ENCODE measurements around the gene HEATR5A. TPM values are rescaled to one million over a fixed set of nuclear protein-coding genes. Genes with fewer than 3 reads are reported as not detected.
"Not testable (repeated sequence)": the region's sequence is repeated elsewhere in the genome, so short reads cannot be mapped to it uniquely, and the experiment has no call there.

The HEATR5A gene
- total RNA-seq, 4 donors from 2014 or later: 22.9 to 32.0 (median 25.8) TPM

GRCh38 chr14:31320216-31320615 is 100.1 kb downstream of the HEATR5A start:
- H3K4me1 ChIP-seq: no peaks in the 10 kb centered on the region
- WGBS, 2 donors: 79 to 91% methylated on average over 6 of the region's 6 CpGs
- H3K27ac ChIP-seq: no peak overlapping the region
- TF ChIP-seq CTCF (IDR thresholded peaks at IDR 0.05): no peak
- no peak for TF ChIP-seq EP300 (IDR thresholded peaks at IDR 0.05)
- TF ChIP-seq POLR2A (IDR thresholded peaks at IDR 0.05): no peak
- no peaks in the 10 kb centered on the region for H3K27me3 ChIP-seq
- H3K9me3 ChIP-seq: no peaks in the 10 kb centered on the region
- DNase-seq (ENCODE audit: low spot score in 2 of 2): no peak
- H3K4me3 ChIP-seq: no peak overlapping the region
- H3K36me3 ChIP-seq: peaks cover 0 to 73% (median 3%) of the 10 kb centered on the region in 3 donors

GRCh38 chr14:31319701-31320100 is 100.6 kb downstream of the HEATR5A start:
- Histone ChIP-seq H3K36me3 (peaks cover 0 to 78% (median 3%) of the 10 kb centered on the region in 3 donors), H3K4me1 (no peaks in the 10 kb centered on the region), H3K27me3 (no peaks in the 10 kb centered on the region), H3K27ac (no peak overlapping the region), H3K4me3 (no peak overlapping the region), H3K9me3 (no peaks in the 10 kb centered on the region)
- DNase-seq (ENCODE audit: low spot score in 2 of 2): no peak
- 95 to 96% methylated on average over 5 of the region's 5 CpGs for WGBS, 2 donors
- TF ChIP-seq EP300 (IDR thresholded peaks at IDR 0.05): no peak
- no peak for TF ChIP-seq CTCF (IDR thresholded peaks at IDR 0.05)
- no peak for TF ChIP-seq POLR2A (IDR thresholded peaks at IDR 0.05)

- no peaks in the 10 kb centered on the region for H3K4me1 ChIP-seq
- H3K27me3 ChIP-seq: no peaks in the 10 kb centered on the region
- TF ChIP-seq CTCF (IDR thresholded peaks at IDR 0.05): no peak
- H3K4me3 ChIP-seq: no peak overlapping the region
- no peak for DNase-seq (ENCODE audit: low spot score in 2 of 2)
- no peak overlapping the region for H3K27ac ChIP-seq
- H3K36me3 ChIP-seq: peaks cover 0 to 83% (median 0%) of the 10 kb centered on the region in 3 donors
- 91 to 94% methylated on average over 1 of the region's 1 CpG for WGBS, 2 donors
- H3K9me3 ChIP-seq: no peaks in the 10 kb centered on the region
Measured at GRCh38 chr14:31312934-31313333, 107.4 kb downstream of the HEATR5A start.

- H3K27ac ChIP-seq; DNase-seq (ENCODE audit: low spot score in 2 of 2); H3K4me1 ChIP-seq; H3K9me3 ChIP-seq; H3K27me3 ChIP-seq; H3K4me3 ChIP-seq: not testable (repeated sequence)
- WGBS, 2 donors: 98 to 99% methylated on average over 6 of the region's 6 CpGs
- peaks cover 0 to 83% (median 0%) of the 10 kb centered on the region in 3 donors for H3K36me3 ChIP-seq
Measured at GRCh38 chr14:31312370-31312769, 108.0 kb downstream of the HEATR5A start.

GRCh38 chr14:31307618-31308017 is 112.7 kb downstream of the HEATR5A start:
- Histone ChIP-seq H3K36me3 (peaks cover 0 to 89% (median 9%) of the 10 kb centered on the region in 3 donors), H3K4me3 (no peak overlapping the region)
- no peak for TF ChIP-seq CTCF (IDR thresholded peaks at IDR 0.05)
- no peak for TF ChIP-seq EP300 (IDR thresholded peaks at IDR 0.05)
- no peak for TF ChIP-seq POLR2A (IDR thresholded peaks at IDR 0.05)

GRCh38 chr14:31307198-31307597 is 113.2 kb downstream of the HEATR5A start:
- Histone ChIP-seq H3K27me3 (no peaks in the 10 kb centered on the region), H3K36me3 (peaks cover 0 to 87% (median 9%) of the 10 kb centered on the region in 3 donors), H3K4me3 (no peak overlapping the region), H3K27ac (no peak overlapping the region), H3K4me1 (no peaks in the 10 kb centered on the region), H3K9me3 (no peaks in the 10 kb centered on the region)
- no peak for DNase-seq (ENCODE audit: low spot score in 2 of 2)
- no peak for TF ChIP-seq CTCF (IDR thresholded peaks at IDR 0.05)
- no peak for TF ChIP-seq EP300 (IDR thresholded peaks at IDR 0.05)
- TF ChIP-seq POLR2A (IDR thresholded peaks at IDR 0.05): no peak

More at GRCh38 chr14:31307618-31308017, 112.7 kb downstream of the HEATR5A start:
- no peak for DNase-seq (ENCODE audit: low spot score in 2 of 2)
- Histone ChIP-seq H3K27me3 (no peaks in the 10 kb centered on the region), H3K27ac (no peak overlapping the region), H3K9me3 (no peaks in the 10 kb centered on the region), H3K4me1 (no peaks in the 10 kb centered on the region)
- 94 to 96% methylated on average over 3 of the region's 3 CpGs for WGBS, 2 donors

All from tibial nerve (tissue), 4 donors.